ENCODE measurements around the gene LYG2.

The LYG2 gene

DNA sequence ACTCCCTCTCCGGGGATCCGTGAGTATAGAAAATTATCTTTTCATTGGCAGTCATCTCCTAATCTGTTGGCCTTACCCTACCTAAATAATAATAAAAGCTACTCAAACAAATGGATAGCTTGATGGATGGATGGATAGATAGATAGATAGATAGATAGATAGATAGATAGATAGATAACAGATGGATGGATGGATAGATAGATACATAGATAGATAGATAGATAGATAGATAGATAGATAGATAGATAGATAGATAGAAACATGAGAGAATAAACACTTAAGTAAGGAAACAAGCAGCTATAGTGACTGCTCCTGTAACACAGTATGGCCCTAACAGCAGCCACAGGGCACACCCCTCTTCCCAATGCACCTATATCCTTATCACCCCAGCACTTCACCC is 39.4 kb downstream of the LYG2 start:
- Histone ChIP-seq H3K79me2 (ENCODE audit: insufficient read depth, low read depth) (no peaks in the 10 kb centered on the region), H3K4me3 (IDR thresholded peaks at IDR 0.05; ENCODE audit: insufficient read depth, low read depth, low read length) (no peak overlapping the region), H3K36me3 (ENCODE audit: insufficient read depth) (no peaks in the 10 kb centered on the region), H3K4me1 (ENCODE audit: low read depth, poor library complexity, severe bottlenecking) (no peaks in the 10 kb centered on the region), H3K27me3 (ENCODE audit: insufficient read depth, low read depth) (no peaks in the 10 kb centered on the region), H2AFZ (ENCODE audit: low read depth) (no peak overlapping the region), H3K27ac (no peak overlapping the region), H4K20me1 (ENCODE audit: insufficient read depth) (no peaks in the 10 kb centered on the region), H3K4me2 (no peak overlapping the region), H3K9ac (no peak overlapping the region)
- TF ChIP-seq, protein P1, sequence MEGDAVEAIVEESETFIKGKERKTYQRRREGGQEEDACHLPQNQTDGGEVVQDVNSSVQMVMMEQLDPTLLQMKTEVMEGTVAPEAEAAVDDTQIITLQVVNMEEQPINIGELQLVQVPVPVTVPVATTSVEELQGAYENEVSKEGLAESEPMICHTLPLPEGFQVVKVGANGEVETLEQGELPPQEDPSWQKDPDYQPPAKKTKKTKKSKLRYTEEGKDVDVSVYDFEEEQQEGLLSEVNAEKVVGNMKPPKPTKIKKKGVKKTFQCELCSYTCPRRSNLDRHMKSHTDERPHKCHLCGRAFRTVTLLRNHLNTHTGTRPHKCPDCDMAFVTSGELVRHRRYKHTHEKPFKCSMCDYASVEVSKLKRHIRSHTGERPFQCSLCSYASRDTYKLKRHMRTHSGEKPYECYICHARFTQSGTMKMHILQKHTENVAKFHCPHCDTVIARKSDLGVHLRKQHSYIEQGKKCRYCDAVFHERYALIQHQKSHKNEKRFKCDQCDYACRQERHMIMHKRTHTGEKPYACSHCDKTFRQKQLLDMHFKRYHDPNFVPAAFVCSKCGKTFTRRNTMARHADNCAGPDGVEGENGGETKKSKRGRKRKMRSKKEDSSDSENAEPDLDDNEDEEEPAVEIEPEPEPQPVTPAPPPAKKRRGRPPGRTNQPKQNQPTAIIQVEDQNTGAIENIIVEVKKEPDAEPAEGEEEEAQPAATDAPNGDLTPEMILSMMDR (conservative IDR thresholded peaks at IDR 0.05; ENCODE audit: low read depth, low read length) = no peak

DNA sequence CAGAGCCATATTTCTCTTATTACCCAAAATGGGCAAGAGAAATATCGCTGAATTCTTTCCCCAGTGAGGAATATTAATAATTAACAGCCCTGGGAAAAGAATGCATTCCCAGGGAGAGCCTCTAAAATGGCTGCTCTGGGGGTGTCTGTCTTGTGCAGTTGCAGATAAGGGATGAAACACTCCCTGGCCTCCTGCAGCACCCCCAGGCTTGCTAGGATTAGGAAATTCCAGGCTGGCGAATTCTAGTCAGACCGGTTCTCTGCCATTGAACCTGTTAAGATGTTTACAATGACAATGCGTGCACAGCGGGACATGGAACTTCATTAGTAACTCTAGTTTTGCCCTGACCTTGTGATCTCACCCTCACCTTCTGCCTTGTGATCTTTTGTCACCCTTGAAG is 50.0 kb downstream of the LYG2 start:
- Histone ChIP-seq H3K79me2 (ENCODE audit: insufficient read depth, low read depth) (no peaks in the 10 kb centered on the region), H3K4me1 (ENCODE audit: low read depth, poor library complexity, severe bottlenecking) (no peaks in the 10 kb centered on the region), H4K20me1 (ENCODE audit: insufficient read depth) (no peaks in the 10 kb centered on the region), H3K27me3 (ENCODE audit: insufficient read depth, low read depth) (no peaks in the 10 kb centered on the region), H3K27ac (no peak overlapping the region), H3K9ac (no peak overlapping the region), H3K4me3 (IDR thresholded peaks at IDR 0.05; ENCODE audit: insufficient read depth, low read depth, low read length) (no peak overlapping the region), H2AFZ (ENCODE audit: low read depth) (no peak overlapping the region), H3K36me3 (ENCODE audit: insufficient read depth) (no peaks in the 10 kb centered on the region), H3K4me2 (no peak overlapping the region)
- TF ChIP-seq, protein P1 (conservative IDR thresholded peaks at IDR 0.05; ENCODE audit: low read depth, low read length) = no peak

DNA sequence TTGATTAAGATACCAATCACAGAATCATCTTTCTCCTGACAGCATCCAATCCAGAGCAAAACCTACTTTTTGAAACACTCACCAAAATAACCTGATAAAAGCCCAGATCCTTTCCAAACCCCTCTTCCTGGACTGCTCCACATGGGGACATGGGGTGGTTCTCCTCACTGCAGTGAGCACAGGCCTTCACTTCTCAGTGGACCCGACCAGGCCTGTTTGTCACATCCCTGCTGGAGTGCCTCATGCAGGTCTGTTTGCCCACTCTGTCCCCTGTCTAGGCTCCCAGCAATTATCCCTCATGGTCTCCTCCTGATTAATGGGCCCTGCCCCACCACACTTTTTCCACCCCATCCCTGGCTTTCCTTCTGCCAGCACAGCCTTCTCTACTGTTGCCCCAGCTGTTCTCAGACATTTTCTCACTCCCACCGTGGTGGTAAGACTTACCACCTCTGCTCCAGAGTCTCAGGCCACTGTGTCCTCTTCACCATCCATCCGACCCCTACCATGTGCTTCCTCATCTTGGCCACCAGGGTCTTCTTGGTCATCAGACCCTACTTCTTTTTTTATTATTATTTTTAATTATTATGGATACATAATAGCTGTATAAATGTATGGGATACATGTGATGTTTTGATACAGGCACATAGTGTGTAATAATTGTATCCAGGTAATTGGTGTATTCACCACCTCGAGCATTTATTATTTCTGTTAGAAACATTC is 53.3 kb downstream of the LYG2 start:
- TF ChIP-seq, protein P1 (conservative IDR thresholded peaks at IDR 0.05; ENCODE audit: low read depth, low read length) = no peak; the same call in 1 of the 2 replicates

DNA sequence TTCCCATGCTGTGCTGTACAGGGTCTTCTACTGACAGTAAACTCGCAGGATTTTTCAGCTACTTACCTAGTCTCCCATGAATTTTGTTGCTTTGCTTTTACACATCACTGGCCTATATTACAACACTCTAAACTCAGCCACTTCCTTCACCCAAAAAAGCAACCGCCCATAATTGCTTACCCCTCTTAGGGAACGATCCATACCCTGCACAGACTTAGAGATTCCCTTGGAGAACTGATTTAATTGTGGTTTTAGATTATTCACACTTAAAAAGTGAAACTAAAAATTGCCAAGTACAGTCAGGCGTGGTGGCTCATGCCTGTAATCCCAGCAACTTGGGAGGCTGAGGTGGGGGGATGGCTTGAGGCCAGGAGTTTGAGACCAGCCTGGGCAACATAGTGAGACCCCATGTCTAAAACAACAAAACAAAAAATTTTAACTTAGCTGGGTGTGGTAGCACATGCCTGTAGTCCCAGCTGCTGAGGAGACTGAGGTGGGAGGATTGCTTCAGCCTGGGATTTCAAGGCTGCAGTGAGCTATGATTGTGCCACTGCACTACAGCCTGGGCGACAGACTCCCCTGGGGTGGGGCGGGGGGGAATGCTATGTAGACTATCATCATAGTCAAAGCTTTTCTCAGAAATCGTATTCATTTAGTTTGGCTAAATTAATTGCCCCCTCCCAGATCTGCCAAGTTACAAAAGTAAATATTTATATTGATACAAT is 55.2 kb downstream of the LYG2 start:
- H3K27me3 ChIP-seq (ENCODE audit: insufficient read depth, low read depth) = no peaks in the 10 kb centered on the region
- TF ChIP-seq, protein P1 (conservative IDR thresholded peaks at IDR 0.05; ENCODE audit: low read depth, low read length) = no peak
- no peak overlapping the region for H3K4me3 ChIP-seq (IDR thresholded peaks at IDR 0.05; ENCODE audit: insufficient read depth, low read depth, low read length)
- no peak overlapping the region for H3K9ac ChIP-seq
- no peak overlapping the region for H2AFZ ChIP-seq (ENCODE audit: low read depth)
- no peaks in the 10 kb centered on the region for H3K79me2 ChIP-seq (ENCODE audit: insufficient read depth, low read depth)
- H3K4me1 ChIP-seq (ENCODE audit: low read depth, poor library complexity, severe bottlenecking) = no peaks in the 10 kb centered on the region
- no peak overlapping the region for H3K27ac ChIP-seq
- H3K4me2 ChIP-seq = no peak overlapping the region
- H3K36me3 ChIP-seq (ENCODE audit: insufficient read depth) = 0 out of 2 replicates have a peak, but pooled peaks cover 2% of the 10 kb centered on the region
- no peaks in the 10 kb centered on the region for H4K20me1 ChIP-seq (ENCODE audit: insufficient read depth)

More for the DNA sequence above, 53.3 kb downstream of the LYG2 start:
- no peaks in the 10 kb centered on the region for H3K36me3 ChIP-seq (ENCODE audit: insufficient read depth)
- no peak overlapping the region for H3K27ac ChIP-seq
- no peak overlapping the region for H2AFZ ChIP-seq (ENCODE audit: low read depth)
- no peaks in the 10 kb centered on the region for H4K20me1 ChIP-seq (ENCODE audit: insufficient read depth)
- no peak overlapping the region for H3K9ac ChIP-seq
- H3K4me3 ChIP-seq (IDR thresholded peaks at IDR 0.05; ENCODE audit: insufficient read depth, low read depth, low read length) = no peak overlapping the region
- H3K27me3 ChIP-seq (ENCODE audit: insufficient read depth, low read depth) = no peaks in the 10 kb centered on the region
- no peaks in the 10 kb centered on the region for H3K79me2 ChIP-seq (ENCODE audit: insufficient read depth, low read depth)
- H3K4me2 ChIP-seq = no peak overlapping the region
- H3K4me1 ChIP-seq (ENCODE audit: low read depth, poor library complexity, severe bottlenecking) = no peaks in the 10 kb centered on the region

Measured in KMS-11 (cell line).